Stimulated activated naive CD8-positive, alpha-beta T cell treated with anti-CD3 and anti-CD28 coated beads, Interleukin-15, amount 100 ng/mL, for 72 hours (primary cell): ENCODE data around the gene SH3RF2.
"Not testable (repeated sequence)": the region's sequence is repeated elsewhere in the genome, so short reads cannot be mapped to it uniquely, and the experiment has no call there.

Experiments used
- ATAC-seq: fragments of 150-1000 bp; cut with Tn5 transposase; 2 replicates; pipeline ENCODE4 v1.10.0; 2021; ENCODE audit warnings: mild to moderate bottlenecking, moderate library complexity
- DNase-seq, 2 donors: peaks; one replicate each; pipeline ENCODE4 v3.0.0; 2021 to 2022
- H3K27ac Mint-ChIP-seq, 2 donors: one replicate each; pipeline ENCODE4 v1.8.0; 2022; ENCODE audit warnings: mild to moderate bottlenecking in 2 of 2, mixed read lengths in 2 of 2, moderate library complexity in 2 of 2
- H3K27me3 Mint-ChIP-seq: one replicate; pipeline ENCODE4 v1.8.0; 2022; ENCODE audit warnings: mixed read lengths
- H3K4me1 Mint-ChIP-seq: one replicate; pipeline ENCODE4 v1.8.0; 2022; ENCODE audit warnings: mild to moderate bottlenecking, mixed read lengths
- H3K4me3 Mint-ChIP-seq, 2 donors: one replicate each; pipeline ENCODE4 v1.8.0; 2022; ENCODE audit warnings: mild to moderate bottlenecking in 2 of 2, mixed read lengths in 2 of 2, moderate library complexity in 1 of 2
- H3K9me3 Mint-ChIP-seq, 2 donors: one replicate each; pipeline ENCODE4 v1.8.0; 2022; ENCODE audit warnings: mixed read lengths in 2 of 2

The SH3RF2 gene

GRCh38 chr5:146108870-146109269, 172.5 kb downstream of the SH3RF2 start:
- not testable (repeated sequence) for H3K27me3 Mint-ChIP-seq, H3K4me1 Mint-ChIP-seq, H3K9me3 Mint-ChIP-seq, H3K4me3 Mint-ChIP-seq, H3K27ac Mint-ChIP-seq, ATAC-seq, DNase-seq

DNA sequence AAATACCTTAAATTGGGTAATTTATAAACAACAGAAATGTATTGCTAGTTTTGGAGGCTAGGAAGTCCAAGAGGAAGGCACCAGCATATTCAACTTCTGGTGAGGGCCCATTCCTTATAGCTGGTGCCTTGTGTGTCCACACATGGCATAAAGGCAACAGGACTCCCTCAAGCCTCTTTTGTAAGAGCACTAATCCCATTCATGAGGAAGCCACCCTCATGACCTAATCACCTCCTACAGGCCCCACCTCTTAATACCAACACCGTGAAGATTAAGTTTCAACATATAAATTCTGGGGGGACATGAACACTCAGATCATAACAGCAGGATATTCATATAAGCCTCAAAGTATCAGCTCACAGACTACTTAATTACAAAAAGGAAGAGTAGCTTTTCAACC, 173.0 kb downstream of the SH3RF2 start:
- DNase-seq (no peak), ATAC-seq (no peak)
- H3K4me3 Mint-ChIP-seq: no peak overlapping the region
- no peaks in the 10 kb centered on the region for H3K9me3 Mint-ChIP-seq
- no peaks in the 10 kb centered on the region for H3K27me3 Mint-ChIP-seq
- H3K27ac Mint-ChIP-seq: no peak overlapping the region
- H3K4me1 Mint-ChIP-seq: no peaks in the 10 kb centered on the region

DNA sequence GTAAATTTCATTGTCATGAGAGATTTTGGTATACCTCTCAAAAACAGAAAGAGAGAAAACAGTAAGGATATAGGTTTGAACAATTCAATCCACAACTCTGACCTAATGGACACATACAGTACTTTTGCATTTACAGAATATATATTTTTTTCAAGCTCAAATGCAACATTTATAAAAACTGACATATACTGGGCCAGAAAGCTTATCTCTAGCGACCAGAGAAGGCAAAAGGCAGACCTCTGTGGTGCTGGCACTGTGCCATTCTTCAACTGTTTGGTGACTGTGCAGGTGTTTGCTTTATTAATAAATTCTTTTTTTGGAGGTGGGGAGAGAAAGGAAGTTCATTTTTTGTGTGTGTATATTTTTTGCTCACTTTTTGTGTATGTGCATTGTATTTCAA, 175.0 kb downstream of the SH3RF2 start:
- no peaks in the 10 kb centered on the region for H3K9me3 Mint-ChIP-seq
- no peak overlapping the region for H3K4me3 Mint-ChIP-seq
- no peak overlapping the region for H3K27ac Mint-ChIP-seq
- no peaks in the 10 kb centered on the region for H3K27me3 Mint-ChIP-seq
- H3K4me1 Mint-ChIP-seq: no peaks in the 10 kb centered on the region
- DNase-seq (no peak), ATAC-seq (no peak)

DNA sequence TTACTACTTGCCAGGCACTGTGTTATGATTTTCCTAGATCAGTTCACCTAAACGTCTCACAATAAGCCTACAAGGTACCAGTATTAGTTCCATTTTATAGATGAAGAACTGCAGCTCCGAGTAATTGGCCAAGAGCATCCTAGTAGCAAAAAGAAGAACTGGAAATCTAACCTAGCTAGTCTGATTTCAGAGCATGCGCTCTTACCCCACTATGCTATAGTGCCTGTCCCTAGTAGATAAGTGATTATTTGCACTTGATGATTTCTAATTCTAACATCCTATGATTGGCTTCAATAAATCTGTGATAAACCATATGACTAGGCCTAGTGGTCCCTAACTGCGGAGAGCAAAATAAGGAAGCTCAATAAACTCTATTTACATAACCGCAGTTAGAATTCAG, 176.1 kb downstream of the SH3RF2 start:
- H3K4me3 Mint-ChIP-seq: no peak overlapping the region
- H3K4me1 Mint-ChIP-seq: no peaks in the 10 kb centered on the region
- no peaks in the 10 kb centered on the region for H3K9me3 Mint-ChIP-seq
- ATAC-seq (no peak), DNase-seq (no peak)
- no peaks in the 10 kb centered on the region for H3K27me3 Mint-ChIP-seq
- no peak overlapping the region for H3K27ac Mint-ChIP-seq
